GM12892 (cell line): ENCODE data around the gene CES5A. TPM values are rescaled to one million over a fixed set of nuclear protein-coding genes. Genes with fewer than 3 reads are reported as not detected.
"Not testable (repeated sequence)": the region's sequence is repeated elsewhere in the genome, so short reads cannot be mapped to it uniquely, and the experiment has no call there.

Experiments
- DNase-seq: peaks from one replicate; pipeline ENCODE4 v3.0.0; 2011; ENCODE audit not compliant: insufficient read length
- FAIRE-seq: peaks from 2 replicates; lab custom pipeline; 2011; peaks lifted over from hg19 to GRCh38; lab: Jason Lieb, UNC
- POLR2A ChIP-seq: IDR thresholded peaks from 2 replicates; pipeline ENCODE4 v1.6.1; 2011; ENCODE audit warnings: low read depth, low read length, control low read depth
- POLR2AphosphoS5 ChIP-seq: IDR thresholded peaks from 2 replicates; pipeline ENCODE4 v1.6.1; 2011; ENCODE audit warnings: low read depth, low read length, control low read depth
- TAF1 ChIP-seq: IDR thresholded peaks from 2 replicates; pipeline ENCODE4 v1.6.1; 2011; ENCODE audit warnings: low read depth, mild to moderate bottlenecking, control low read depth, low read length, borderline replicate concordance
- polyA plus RNA-seq: library from polyadenylated mRNA; unstranded; fragments of >200 nt; gene quantifications from one replicate; pipeline ENCODE4 v1.2.1, GENCODE V29; 2012; ENCODE audit warnings: missing spikeins, inconsistent platforms; ENCODE audit not compliant: missing spikeins

CES5A gene, protein sequence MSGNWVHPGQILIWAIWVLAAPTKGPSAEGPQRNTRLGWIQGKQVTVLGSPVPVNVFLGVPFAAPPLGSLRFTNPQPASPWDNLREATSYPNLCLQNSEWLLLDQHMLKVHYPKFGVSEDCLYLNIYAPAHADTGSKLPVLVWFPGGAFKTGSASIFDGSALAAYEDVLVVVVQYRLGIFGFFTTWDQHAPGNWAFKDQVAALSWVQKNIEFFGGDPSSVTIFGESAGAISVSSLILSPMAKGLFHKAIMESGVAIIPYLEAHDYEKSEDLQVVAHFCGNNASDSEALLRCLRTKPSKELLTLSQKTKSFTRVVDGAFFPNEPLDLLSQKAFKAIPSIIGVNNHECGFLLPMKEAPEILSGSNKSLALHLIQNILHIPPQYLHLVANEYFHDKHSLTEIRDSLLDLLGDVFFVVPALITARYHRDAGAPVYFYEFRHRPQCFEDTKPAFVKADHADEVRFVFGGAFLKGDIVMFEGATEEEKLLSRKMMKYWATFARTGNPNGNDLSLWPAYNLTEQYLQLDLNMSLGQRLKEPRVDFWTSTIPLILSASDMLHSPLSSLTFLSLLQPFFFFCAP
- 0.34 TPM for polyA plus RNA-seq

GRCh38 chr16:55875273-55875672, at the start of gene CES5A:
CES5A (minus strand) TSS chr16:55875373; CDS start chr16:55875221, 152 bp downstream.
- FAIRE-seq: no peak
- no peak for DNase-seq
- no peak for TF ChIP-seq TAF1

DNA sequence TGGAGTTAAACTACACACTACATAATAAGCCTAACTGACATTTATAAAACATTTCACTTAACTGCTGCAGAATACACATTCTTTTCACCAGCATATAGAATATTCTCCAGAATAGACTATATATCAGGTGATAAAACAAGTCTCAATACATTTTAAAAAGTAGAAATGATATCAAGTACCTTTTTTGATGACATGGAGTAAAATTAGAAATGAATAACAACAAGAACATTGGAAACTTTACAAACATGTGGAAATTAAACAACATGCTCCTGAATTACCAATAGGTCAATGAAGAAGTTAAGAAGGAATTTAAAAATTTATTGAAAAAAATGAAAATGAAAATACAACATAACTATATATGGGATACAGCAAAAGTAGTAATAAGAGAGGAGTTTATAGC, 47.5 kb upstream of the CES5A start:
- FAIRE-seq: no peak
- TF ChIP-seq POLR2AphosphoS5 (no peak), POLR2A (no peak), TAF1 (no peak)
- DNase-seq: no peak

- no peak for FAIRE-seq
- TF ChIP-seq TAF1 (no peak), POLR2A (no peak), POLR2AphosphoS5 (no peak)
These were observed 42.4 kb upstream of the CES5A start for GRCh38 chr16:55917373-55918160.

GRCh38 chr16:55915096-55915827, 40.1 kb upstream of the CES5A start:
- TF ChIP-seq POLR2AphosphoS5: no peak
- no peak for TF ChIP-seq TAF1
- TF ChIP-seq POLR2A: no peak
- DNase-seq (no peak), FAIRE-seq (no peak)

More at GRCh38 chr16:55917373-55918160, 42.4 kb upstream of the CES5A start:
- DNase-seq: no peak

GRCh38 chr16:55914383-55914782, 39.2 kb upstream of the CES5A start:
- no peak for DNase-seq
- TF ChIP-seq POLR2AphosphoS5: no peak
- no peak for TF ChIP-seq TAF1
- no peak for TF ChIP-seq POLR2A
- FAIRE-seq: no peak

GRCh38 chr16:55913716-55914115, 38.5 kb upstream of the CES5A start:
- FAIRE-seq: no peak
- TF ChIP-seq POLR2A (no peak), TAF1 (no peak), POLR2AphosphoS5 (no peak)
- DNase-seq: no peak

DNA sequence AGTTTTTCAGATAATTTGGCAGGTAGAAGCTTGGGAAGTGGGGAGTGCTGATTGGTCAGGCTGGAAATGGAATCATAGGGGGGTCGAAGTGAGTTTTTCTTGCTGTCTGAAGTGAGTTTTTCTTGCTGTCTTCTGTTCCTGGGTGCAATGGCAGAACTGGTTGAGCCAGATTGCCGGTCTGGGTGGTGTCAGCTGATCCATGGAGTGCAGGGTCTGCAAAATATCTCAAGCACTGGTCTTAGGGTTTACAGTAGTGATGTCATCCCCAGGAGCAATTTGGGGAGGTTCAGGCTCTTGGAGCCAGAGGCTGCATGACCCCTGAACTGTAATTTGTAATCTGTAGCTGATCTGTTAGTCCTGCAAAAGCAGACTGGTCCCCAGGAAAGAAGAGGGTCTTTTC, 37.9 kb upstream of the CES5A start:
- FAIRE-seq, DNase-seq: not testable (repeated sequence)

- TF ChIP-seq POLR2AphosphoS5: no peak
- TF ChIP-seq TAF1: no peak
- no peak for TF ChIP-seq POLR2A
- FAIRE-seq (no peak), DNase-seq (no peak)
These were observed 36.8 kb upstream of the CES5A start for GRCh38 chr16:55912022-55912421.

DNA sequence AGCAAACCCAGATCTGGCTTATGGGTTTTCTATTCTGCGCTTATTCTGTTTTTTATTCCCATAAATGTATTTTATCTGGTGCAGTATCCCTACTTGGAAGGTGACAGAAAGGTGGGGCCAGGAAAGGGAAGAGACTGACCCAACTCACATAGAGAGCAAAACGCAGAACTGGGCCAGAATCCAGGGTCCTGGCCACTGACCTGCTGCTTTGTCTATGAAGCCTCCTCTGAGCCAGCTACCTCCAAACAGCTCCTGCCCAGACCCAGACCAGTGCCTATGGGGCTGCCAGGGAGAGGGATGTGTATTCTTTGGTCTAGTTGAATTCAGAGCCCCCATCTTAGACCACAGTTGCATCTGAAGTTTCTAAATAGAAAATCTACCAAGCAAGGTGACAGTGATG, 36.4 kb upstream of the CES5A start:
- FAIRE-seq (no peak), DNase-seq (no peak)
- no peak for TF ChIP-seq POLR2AphosphoS5
- TF ChIP-seq POLR2A: no peak
- TF ChIP-seq TAF1: no peak

DNA sequence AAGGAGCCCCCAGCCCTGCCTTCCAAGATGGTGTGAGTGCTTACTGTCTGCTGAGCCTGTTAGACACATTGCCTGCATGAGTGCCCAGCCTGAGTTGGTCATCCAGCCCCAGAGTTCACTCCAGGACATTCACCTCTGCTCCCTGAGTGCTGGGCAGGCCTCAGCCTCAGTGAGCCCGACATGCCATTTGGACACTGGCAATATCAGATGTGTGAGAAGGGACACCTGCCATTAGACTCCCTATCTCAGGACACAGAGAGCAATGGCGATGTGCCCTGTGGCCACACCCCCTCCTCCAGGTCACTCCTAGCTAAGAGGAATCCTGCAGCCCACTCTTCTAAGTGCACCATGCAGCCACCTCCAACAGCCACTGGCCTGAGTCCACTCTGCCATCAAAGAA, 34.7 kb upstream of the CES5A start:
- DNase-seq: no peak
- no peak for TF ChIP-seq POLR2A
- TF ChIP-seq TAF1: no peak
- no peak for TF ChIP-seq POLR2AphosphoS5
- no peak for FAIRE-seq

DNA sequence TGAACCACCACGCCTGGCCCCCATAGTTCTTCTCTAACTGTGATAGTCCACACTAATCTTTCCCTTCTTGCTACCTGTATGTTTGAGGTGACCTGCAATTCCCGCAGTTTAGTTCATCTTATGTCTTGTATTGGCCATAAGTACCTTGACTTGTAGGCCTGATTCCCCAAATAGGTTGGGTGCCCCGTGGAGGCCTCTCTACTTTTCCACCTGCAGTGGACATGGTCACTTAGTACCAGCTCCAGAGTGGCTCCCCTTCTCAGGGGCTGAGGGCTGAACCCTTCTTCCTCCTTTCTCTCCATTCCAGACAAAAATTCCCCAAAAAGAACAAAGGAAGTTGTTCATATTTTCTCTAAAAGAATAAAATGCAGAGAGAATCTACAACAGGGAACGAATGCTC, 33.5 kb upstream of the CES5A start:
- FAIRE-seq (no peak), DNase-seq (no peak)
- TF ChIP-seq TAF1: no peak
- no peak for TF ChIP-seq POLR2AphosphoS5
